DMS 273 (cell line): Measurements from ENCODE around the gene GRIPAP1.
A peak's percentile ranks its signal among the peaks of the same experiment; 100 is the strongest.

Experiments
- DNase-seq: peaks from one replicate; lab custom pipeline; 2025; ENCODE audit not compliant: unreplicated experiment; lab: John Stamatoyannopoulos, UW

GRIPAP1 gene

DNA sequence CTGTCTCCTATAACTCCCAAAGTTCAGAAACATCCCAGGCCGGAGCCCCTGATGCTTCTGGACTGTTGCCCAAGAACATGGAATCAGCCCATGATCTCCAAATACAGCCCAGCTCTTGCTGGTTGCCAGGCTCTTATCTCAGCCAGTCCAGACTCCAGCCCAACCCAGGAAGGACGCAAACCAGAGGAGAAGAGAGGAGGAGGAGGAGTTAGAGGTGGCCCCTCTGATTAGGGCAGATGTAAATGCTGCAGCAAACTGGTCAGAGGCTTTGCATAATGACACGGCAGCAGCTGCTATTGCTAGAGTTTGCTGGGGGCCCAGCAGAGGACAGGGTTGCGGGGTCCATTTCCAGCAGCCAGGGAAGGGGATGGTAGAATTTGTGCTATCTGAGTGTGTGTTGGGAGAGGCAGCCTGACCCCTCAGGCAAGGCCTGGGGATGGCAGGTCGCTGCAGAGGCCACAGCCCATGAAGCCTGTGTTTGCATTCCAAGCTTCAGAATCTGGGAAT is 40.4 kb downstream of the GRIPAP1 start:
- DNase-seq: peak; percentile 52

DNA sequence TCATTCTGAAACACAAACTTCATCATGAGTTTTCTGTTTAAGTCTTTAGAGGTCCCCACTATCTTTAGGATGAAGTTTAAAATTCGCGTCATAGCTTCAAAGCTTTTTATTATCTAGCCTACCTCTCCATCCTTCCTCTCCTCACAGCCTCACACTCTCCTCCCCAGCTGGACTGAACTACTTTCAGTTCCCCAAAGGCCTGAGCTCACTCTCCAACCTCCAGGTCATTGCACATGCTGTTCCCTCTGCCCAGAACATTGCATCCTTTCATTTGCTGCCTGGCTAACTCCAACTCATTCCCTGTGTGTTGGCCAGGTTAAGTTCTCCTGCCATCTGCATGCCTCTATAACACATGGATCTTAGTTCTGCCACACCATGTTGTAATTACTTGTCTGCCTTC is 41.8 kb downstream of the GRIPAP1 start:
- DNase-seq: no peak

DNA sequence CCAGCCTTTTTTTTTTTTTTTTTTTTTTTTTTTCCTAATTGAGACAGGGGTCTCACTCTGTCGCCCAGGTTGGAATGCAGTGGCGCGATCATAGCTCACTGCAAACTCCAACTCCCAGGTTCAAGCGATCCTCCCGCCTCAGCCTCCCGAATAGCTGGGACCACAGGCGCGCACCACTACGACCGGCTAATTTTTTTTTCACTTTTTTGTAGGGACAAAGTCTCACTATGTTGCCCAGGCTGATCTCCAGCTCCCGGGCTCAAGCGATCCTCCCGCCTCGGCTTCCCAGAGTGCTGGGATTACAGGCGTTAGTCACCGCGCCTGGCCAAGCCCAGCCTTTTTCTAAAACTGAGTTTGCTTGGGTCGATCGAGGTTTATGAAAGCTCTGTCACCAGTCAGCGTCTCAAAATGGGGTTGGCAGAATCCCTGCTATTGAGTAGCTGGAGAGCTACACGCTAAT is 43.4 kb downstream of the GRIPAP1 start:
- DNase-seq: peak; percentile 63

DNA sequence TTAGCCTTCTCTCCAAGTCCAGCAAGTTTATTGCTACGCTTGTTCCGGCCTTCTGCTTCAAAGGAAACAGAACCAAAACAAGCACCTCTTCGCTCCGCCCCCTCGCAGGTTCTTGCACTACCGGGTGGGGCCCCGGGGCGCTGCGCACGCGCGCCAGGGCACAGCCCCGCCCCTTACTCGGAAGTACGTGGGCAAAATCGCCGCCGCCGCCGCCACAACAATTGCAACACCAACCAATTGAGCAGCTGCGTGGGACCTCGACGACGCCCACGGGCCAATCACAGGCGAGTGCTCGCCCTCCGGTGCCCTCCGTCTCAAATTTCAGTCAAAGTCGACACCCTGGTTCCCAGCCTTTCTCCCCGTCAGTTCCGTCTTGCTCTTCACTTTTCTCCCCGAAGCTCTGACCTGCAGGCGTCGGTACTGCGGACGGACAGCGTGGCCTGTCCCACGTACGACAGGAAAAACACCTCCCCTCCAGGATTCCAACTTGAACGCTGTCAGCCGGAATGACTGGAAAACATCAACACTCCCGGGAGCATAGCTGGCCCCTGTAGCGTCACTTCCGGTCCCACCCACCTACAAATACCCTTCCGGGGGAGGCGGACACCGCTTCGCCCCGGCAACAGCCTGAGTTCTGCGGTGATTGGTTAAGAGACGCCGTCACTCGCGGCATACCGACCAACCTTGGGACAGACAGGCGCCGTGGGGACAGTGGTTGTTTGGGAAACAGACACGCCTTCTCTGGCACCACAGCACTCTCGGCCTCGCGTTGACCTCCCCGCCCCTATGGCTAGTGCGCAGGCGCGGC is 44.0 kb downstream of the GRIPAP1 start:
- peak; percentile 98 for DNase-seq

DNA sequence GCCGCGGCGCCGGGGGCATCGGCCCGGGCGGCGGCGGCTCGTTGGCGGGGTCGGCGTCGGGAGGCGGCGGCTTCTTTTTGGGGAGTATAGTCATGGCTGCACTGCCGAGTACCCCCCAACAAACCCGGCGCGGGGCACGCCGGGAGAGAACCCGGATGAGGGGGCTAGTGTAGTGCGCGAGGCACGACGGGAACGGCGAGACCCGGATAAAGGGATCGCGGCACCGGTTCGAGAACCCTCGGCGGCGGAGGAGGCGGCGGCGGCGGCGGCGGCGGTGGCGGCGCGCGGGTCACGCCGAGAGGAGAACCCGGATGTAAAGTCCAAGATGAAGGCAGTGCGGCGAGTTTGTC is 44.6 kb downstream of the GRIPAP1 start, which contains the start of gene OTUD5:
OTUD5 (minus strand) TSS at position 131 of the 350 bp plus-strand sequence; CDS start at position 94, 37 bp downstream.
- DNase-seq: peak; percentile 86

DNA sequence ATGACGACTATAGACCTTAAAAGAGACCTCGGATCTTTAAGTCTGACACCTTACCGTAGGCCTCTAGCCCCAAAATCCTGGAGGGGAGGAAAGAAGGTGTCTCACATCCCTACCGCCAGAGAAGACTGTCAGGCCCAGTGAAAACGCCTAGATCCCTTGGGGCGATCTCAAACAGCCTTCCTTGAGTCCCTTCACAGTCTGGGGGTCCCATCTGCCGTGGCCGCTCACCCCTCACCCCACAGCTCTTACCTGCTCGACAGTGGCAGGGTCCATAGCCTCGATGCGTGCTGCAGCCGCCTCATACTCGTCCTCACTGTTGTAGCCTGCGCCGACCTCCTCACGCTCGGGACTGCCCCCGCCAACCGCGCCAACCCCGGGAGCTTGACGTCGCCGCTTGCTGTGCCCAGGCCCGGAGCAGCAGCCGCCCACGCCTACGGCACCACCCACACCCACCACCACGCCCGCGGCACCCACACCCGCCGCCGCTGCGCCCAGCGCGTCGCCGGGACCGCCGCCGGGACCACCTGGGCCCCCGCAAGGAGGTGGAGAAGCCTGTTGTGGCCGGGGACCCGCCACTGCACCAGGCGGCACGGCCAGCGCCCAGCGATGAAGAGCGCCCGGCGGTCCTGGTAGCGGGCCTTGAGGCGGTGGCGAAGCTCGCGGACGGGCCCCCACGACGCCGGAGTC is 45.2 kb downstream of the GRIPAP1 start:
- DNase-seq: peak; percentile 56

DNA sequence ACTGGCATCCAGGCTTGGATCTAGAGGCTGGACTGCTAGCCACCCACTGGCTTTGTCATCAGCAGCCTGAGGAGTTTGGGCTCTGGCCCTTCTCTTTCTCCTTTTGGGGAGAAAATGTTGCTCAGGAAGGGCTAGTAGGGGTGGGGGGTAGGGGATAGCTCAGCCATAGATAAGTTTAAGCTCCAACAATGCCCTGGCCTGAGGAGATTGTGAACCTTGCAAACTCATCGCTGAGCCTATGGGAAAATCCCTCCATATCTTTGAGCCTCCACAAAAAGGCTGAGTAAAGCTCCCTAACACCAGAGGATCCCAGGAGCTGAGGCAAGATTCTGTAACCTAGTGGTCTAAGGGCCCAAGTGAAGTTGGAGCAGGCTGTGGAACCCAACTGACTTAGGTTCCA is 53.5 kb downstream of the GRIPAP1 start:
- no peak for DNase-seq

DNA sequence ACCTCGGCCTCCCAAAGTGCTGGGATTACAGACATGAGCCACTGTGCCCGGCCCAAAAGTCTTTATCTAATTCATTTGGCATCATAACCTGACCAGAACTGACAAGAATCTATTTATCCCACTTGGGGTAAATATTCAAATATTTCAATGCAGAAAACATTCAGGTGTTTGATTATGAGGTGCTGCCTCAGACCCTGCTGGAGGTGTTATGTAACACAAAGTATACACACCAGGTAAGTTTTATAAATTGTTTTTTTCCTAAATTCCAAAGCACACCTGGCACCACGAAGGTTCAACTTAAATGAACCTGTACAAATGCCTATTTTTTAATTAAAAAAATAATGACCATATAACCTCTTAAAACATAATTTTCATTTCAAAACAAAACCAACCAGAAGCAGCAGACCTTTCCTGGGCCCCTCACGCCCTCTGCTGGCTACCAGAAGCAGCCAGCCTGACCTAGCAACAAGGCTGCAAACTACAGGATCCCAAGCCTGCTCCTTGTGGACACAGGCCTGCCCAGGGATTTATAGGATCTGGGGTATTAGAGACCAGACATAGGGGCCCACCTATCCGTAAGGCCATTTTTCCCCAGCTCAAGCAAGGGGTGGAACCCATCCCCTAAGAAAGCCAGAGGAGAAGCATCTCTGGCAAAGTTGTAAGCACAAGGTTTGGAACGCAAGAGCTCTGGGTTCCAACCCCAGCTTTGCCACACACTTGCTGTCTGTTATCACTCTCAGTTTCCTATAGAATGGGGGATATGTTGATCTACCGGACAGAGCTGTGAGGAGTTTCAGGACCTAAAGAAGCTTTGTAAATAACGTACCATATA is 56.3 kb downstream of the GRIPAP1 start:
- peak; percentile 73 for DNase-seq

DNA sequence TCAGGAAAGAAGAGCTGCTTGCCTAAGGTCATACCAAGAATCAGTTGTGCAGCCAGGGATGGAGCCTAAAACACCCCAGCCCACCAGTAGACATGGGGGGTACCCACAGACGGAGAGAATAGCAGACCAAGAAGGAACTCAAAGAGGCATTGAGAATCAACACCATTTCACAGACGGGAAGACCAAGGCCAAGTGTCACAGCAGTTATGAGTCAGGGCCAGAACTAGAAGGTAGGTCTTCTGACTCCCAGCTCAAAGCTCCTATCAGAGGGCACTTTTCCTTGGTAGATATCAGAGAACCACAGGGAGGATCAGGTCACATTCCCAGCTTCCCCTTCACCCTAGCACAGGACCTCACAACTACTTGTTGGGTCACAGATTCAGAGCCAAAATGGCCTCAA is 59.2 kb downstream of the GRIPAP1 start:
- no peak for DNase-seq

DNA sequence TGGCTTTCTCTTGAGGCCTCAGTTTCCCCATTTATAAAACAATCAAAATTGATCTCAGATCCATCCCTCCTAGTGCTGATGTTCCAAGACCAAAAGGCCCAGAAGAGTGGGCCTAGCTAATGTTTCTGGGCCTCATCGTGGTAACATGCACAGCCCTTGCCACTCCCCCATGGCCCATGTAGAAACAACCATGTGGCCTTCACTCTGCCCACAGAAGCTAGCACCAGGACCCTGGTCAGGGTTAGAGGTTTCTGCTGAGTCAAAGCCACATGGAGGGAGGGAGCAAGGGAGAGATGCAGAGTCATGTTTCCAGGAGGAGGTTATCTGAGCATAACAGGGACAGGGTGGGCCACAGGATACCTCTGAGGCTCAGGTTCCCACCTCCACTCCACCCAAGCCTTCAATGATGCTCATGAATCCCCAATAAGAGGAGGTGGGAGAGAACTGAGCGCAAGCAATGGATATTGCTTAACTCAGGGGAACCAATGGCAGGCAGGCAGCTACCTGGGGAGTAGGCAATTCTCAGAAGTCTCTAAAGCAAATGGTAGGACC is 61.6 kb downstream of the GRIPAP1 start:
- DNase-seq: no peak

DNA sequence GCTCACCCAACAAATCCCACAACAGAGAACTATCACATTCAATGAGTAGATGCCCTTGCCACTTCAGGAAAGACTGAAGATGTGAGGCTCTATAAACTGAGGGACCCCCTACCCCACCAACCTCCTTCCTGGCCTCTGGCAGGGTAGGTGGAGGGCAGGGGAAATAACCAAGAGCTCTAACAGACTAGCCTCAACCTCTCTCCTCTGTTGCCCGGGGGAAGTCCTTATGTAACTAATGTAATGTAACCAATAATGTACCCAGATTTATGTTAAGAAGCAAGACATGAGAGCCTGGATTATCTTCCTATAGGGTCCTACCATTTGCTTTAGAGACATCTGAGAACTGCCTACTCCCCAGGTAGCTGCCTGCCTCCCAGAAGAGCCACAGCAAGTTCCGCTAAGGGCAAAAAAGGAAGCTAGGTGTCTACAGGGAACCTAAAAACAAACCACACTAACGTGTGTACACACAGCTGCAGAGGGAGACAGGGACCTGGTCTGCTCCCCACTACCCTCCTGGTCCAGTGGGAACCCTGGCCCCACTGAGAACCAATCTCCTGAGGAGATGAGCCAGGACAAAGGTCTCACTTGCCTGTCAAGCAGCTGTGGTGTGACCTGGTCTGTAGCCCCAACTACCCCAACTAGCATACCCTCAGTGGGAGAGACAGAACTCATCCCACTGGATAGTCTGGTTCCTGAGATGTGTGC is 62.4 kb downstream of the GRIPAP1 start:
- DNase-seq: no peak

DNA sequence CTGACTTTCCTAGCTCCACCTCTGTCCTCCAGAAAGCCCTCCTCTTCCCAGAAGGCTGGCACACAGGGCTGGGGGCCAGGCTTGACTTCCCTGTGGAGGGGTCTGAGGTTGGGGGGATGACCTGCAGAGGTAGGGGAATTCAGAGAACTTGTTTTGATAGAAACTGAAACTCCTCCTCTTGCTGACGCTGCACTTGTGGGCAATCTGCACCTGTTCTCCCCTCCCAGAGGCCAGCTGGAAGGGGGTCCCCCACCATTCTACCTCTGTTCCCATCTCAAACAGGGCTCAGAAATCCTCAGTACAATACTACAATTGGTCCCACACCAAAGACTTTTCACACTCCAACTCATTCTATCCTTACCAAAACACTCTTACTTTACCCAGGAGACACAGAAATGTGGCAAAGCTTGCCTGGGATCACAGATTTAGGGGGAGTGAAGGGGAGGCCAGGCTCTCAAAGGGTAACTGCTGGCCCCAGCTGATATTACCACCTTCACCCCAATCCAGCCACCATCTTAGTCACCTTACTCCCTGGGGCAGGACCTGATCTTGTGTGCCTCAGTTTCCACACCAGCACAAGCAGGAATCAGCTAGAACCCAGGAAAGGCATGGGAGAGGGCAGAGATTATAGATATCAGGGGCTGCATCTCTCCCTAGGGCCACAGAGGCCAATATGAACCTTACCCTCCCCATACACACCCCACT is 63.2 kb downstream of the GRIPAP1 start:
- DNase-seq: no peak

DNA sequence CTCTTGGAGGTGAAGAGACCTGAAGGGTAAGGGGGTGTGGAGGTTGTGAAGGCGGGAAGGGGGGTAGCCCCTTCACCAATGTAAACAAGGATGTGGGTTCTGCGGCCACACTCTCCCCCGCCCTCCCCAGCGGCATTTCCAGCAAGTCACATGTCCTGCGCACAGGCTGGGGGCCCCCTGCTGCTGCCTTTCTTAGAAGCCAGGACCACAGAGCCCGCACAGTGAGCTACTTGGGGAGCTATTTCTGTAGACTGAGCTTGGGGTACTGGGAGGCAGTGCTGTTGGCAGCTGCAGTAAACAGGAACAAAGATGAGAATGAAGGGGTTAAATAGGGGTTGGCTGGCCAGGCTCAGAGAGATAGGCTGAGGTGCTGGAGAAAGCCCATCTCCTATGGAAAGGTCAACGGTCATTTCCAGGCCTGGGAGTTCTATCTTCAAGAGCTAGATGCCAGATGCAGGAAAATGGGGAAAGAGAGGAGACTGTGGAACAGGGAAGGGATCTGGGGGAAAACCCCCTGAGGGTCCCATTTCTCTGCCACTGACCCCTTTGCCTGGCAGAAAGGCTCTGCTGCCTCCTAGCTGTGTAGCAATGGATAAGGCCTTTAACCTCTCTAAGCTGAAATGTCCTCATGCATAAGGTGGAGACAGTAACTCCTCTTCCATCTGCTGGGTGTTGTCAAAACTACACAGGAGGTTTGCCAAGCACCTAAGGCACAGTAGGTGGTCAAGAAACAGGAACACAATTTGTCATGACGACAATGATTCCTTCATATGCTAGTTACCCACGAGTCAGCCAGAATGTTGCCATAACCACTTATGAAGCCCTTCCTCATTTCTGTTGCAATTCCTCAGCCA is 64.8 kb downstream of the GRIPAP1 start:
- DNase-seq: no peak

DNA sequence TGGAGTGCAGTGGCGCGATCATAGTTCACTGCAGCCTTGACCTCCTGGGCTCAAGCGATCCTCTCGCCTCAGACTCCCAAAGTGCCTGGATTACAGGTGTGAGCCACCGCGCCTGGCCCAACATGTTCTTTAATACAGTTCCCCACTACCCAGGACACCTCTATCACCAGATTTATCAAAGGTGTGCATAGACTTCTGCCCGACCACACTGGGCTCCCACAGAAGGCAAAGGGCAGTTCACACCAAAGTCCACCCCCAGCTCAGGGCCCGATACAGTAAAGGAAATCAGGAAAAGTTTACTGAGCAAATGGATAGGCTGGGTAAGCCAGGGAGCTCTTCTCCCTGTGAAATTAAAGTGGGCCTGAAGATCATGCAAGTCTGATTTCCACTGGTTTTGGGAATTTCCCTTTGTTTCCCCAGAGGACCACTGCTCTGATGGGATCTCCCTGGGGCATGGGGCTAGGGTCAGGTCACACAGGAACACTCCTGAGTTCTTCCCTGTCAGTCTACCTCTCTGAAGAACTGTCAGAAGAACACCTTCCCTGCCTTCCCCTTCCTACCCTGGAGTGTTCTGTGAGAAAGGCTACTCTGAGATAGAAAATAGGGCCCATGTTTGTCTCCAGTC is 65.5 kb downstream of the GRIPAP1 start:
- DNase-seq: no peak

DNA sequence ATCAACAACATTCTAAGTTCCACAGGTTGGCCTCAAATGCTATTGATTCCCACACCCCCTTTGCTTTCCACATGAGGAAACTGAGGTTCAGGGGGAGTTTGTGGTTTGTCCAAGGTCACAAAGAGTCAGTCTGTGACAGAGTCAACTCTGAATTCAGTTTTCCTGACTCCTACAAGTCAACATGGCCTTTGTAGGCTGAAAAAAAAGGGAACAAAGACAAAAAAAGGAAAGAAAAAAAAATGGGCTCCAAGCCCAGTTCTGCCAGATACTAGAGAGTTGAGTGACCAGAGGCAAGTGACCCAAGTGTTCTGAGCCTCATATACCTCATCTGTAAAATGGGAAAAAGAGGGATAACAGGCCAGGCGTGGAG is 66.8 kb downstream of the GRIPAP1 start:
- DNase-seq: no peak

DNA sequence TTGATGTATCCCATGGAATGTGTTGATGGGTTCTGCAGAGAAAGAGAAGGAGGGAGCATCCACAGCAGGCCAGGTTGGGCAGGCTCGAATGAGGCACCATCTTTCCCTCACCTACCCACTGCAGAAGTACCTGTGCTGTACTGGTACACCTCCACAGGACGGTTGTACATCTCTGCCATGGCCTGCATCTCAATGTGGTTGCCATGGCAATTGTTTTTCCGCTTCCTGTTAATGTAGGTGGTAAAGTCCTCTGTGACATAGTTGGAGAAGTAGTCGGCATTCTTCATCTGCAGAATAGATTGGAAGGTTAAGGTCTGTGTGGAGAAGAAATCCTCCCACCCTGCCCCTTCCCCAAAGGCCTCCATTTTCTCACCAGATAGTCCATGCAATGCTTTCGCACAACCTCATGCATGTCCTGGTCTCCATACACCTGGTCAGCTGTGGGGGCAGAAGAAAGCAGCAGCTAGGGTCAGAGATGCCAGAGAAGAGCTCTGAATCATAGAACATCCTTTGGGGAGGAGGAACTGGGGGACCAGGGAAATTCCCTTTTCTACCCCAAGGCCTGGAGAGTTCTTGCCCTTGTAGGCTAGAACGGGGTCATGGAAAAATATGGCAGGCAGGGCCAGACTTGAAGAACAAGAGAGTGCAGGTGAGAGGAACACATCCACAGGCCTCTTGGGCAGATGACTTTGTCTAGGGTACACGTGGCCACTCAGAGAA is 67.3 kb downstream of the GRIPAP1 start:
- DNase-seq: no peak

DNA sequence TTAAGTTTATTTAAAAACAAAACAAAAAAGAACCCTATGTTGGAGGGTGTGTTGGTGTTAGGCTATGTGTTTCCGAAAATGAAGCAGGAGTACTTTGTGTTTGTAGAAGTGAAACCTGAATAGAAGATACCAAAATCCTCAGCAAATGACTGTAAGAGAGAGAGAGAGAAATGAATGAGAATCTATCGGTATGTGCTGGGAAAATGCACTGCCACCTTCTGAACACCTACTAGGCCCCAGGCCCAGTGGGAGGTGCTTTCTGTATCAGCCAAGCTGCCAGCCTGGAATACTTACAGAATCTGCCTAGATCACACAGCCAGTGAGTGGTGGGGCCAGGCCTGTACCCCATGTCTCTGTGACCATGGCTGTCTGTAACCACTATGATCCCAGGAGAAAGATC is 68.3 kb downstream of the GRIPAP1 start:
- DNase-seq: no peak
